Mucosa of stomach (tissue), 1 donor: ENCODE data around the gene COQ8A.

ENCODE experiments used
- H3K27me3 ChIP-seq: one replicate; pipeline ENCODE4 v1.7.0; 2013; ENCODE audit warnings: mild to moderate bottlenecking, low read length; ENCODE audit not compliant: control insufficient read depth, insufficient read depth
- H3K36me3 ChIP-seq: one replicate; pipeline ENCODE4 v1.7.0; 2013; ENCODE audit warnings: low read length; ENCODE audit not compliant: control insufficient read depth, insufficient read depth
- H3K4me1 ChIP-seq: one replicate; pipeline ENCODE4 v1.7.0; 2013; ENCODE audit warnings: mild to moderate bottlenecking, low read length; ENCODE audit not compliant: control insufficient read depth, insufficient read depth
- H3K4me3 ChIP-seq: one replicate; pipeline ENCODE4 v1.7.0; 2013; ENCODE audit warnings: low read length
- H3K9ac ChIP-seq: one replicate; pipeline ENCODE4 v1.7.0; 2013; ENCODE audit warnings: mild to moderate bottlenecking, low read length, moderate library complexity
- H3K9me3 ChIP-seq: one replicate; pipeline ENCODE4 v1.7.0; 2013; ENCODE audit warnings: mild to moderate bottlenecking, low read length, moderate library complexity; ENCODE audit not compliant: control insufficient read depth
- donor health status: Pancreatic carcinoma.

COQ8A gene

DNA sequence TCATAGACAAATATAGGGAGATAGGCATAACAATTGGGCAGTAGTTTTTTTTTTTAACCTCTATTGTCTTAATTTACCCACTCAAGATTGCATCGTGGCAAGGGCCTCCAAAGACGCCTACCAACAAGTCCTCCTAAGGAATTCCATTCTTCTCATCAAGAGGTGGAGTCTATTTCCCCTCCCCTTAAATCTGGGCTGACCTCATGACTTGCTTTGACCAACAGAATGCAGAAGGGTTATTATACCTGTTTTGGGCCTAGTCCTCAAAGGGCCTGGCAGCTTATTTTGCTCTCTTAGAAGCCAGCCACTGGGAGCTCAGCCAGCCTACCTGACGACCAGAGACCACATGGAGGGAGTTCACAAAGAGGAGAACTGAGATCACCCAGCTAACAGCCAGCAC is 92.3 kb downstream of the COQ8A start:
- H3K4me1 ChIP-seq = no peaks in the 10 kb centered on the region
- no peaks in the 10 kb centered on the region for H3K9me3 ChIP-seq
- no peak overlapping the region for H3K9ac ChIP-seq
- no peak overlapping the region for H3K4me3 ChIP-seq
- no peaks in the 10 kb centered on the region for H3K36me3 ChIP-seq
- H3K27me3 ChIP-seq = no peaks in the 10 kb centered on the region

DNA sequence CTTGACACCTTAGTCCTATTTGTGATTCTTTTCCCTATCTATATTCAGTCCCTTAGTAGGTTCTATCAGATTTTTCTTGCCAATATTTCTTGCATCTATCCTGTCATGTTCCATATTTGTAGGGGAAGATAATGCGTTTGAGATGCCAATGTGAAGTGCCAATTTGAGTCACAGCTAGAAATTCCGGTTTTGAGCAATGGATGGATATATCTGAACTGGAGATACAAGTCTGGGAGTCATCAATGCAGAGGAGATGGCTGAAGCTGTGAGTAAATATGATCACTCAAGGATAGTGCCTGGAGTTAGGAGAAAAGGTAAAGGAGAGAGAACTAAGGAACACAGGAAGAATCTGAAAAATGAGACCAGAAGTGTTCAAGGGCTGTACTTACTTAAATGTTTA is 93.8 kb downstream of the COQ8A start:
- Histone ChIP-seq H3K9ac (no peak overlapping the region), H3K4me1 (no peaks in the 10 kb centered on the region), H3K27me3 (no peaks in the 10 kb centered on the region), H3K4me3 (no peak overlapping the region), H3K9me3 (no peaks in the 10 kb centered on the region), H3K36me3 (no peaks in the 10 kb centered on the region)

DNA sequence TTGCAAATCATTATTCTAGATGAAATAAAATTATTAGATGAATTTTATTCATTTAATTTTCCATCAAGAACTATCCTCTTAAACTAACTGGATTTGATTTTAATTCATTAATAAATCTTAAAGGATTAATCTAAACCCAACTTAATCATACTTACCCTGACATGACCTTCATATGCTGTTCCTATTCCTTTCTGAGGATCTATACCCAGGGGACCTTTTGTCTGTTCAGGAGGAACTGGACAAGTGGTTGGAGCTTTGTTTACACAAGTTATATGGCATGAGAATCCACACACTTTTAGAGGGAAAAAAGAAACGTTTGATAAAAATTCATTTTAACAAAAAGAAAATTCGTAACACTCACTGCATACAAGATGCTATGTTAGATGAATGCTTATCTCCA is 95.2 kb downstream of the COQ8A start:
- Histone ChIP-seq H3K4me3 (no peak overlapping the region), H3K4me1 (no peaks in the 10 kb centered on the region), H3K27me3 (no peaks in the 10 kb centered on the region), H3K9ac (no peak overlapping the region), H3K9me3 (no peaks in the 10 kb centered on the region), H3K36me3 (no peaks in the 10 kb centered on the region)

DNA sequence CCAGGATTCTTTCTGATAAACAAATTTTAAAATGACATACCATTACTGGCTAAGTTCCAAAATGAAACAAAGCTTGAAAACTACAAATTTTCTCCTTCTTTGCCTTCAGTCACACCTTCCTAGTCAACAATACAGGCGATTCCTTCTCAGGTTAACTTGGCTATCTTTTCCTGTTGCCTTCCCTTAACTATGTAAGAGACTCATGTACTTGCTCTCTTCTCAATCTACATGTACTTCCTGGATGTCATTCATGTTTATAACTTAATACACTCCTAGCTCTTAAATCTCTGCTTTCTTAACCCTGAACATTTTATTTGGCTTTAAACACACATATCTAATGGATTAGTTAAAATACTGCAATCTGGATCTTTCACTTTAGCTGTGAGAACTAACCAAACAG is 97.0 kb downstream of the COQ8A start:
- Histone ChIP-seq H3K36me3 (no peaks in the 10 kb centered on the region), H3K27me3 (no peaks in the 10 kb centered on the region), H3K9me3 (no peaks in the 10 kb centered on the region), H3K9ac (no peak overlapping the region), H3K4me3 (no peak overlapping the region), H3K4me1 (no peaks in the 10 kb centered on the region)
